Activated CD4-positive, alpha-beta T cell treated with anti-CD3 and anti-CD28 coated beads, Interleukin-2, amount 10 ng/mL, durations not matched to agents 7 days and 5 days (primary cell): Measurements from ENCODE around the gene CNTNAP2. TPM values are rescaled to one million over a fixed set of nuclear protein-coding genes. Genes with fewer than 3 reads are reported as not detected.

Experiments used
- CTCF ChIA-PET: fragments of 350-600 bp; sonication (Branson Sonifier 250); formaldehyde crosslinking; loops from one replicate; lab custom pipeline; 2021; ENCODE audit warnings: antibody characterized with exemption; lab: Charles Lee
- POLR2A ChIA-PET: fragments of 350-600 bp; sonication (Branson Sonifier 250); formaldehyde crosslinking; loops from one replicate; lab custom pipeline; 2021; ENCODE audit warnings: antibody characterized with exemption; lab: Charles Lee
- DNase-seq: peaks from one replicate; pipeline ENCODE4 v3.0.0-alpha.2; 2020
- H3K27ac Mint-ChIP-seq: one replicate; pipeline ENCODE4 v1.8.0; 2021; ENCODE audit warnings: mild to moderate bottlenecking, moderate library complexity, mixed read lengths
- H3K27me3 Mint-ChIP-seq: one replicate; pipeline ENCODE4 v1.8.0; 2021; ENCODE audit warnings: mixed read lengths
- H3K36me3 Mint-ChIP-seq: one replicate; pipeline ENCODE4 v1.8.0; 2021; ENCODE audit warnings: low read depth, mixed read lengths
- H3K4me1 Mint-ChIP-seq: one replicate; pipeline ENCODE4 v1.8.0; 2021; ENCODE audit warnings: mixed read lengths
- H3K4me3 Mint-ChIP-seq: one replicate; pipeline ENCODE4 v1.8.0; 2021; ENCODE audit warnings: mild to moderate bottlenecking, moderate library complexity, mixed read lengths
- H3K9me3 Mint-ChIP-seq: one replicate; pipeline ENCODE4 v1.8.0; 2021; ENCODE audit warnings: mixed read lengths
- total RNA-seq, 2 experiments: library from RNA; stranded (reverse); gene quantifications; one replicate each; pipeline ENCODE4 v1.2.3, GENCODE V29; 2021

Gene CNTNAP2
- total RNA-seq, 2 experiments from 2014 or later: not detected

DNA sequence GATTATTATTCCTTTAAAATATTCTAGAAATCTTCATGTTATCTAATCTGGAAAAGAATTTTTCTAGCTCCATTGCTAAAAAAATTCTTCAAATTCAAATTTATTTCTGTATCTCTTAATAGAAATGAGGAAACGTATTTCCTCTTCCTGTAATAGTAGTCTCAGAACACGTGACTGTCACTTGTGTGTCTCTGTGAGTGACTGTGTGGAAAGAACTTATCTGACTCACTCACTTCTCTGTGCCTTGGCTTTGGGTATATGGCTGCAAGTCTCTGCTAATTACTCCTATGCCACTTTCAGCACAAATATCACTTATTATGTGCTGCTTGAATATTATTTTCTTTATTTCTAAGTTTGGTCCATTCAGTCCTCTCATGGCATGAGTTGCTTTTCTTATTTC is 132.7 kb downstream of the CNTNAP2 start:
- POLR2A ChIA-PET: no interaction called here
- H3K4me3 Mint-ChIP-seq: no peak overlapping the region
- CTCF ChIA-PET: no interaction called here
- no peaks in the 10 kb centered on the region for H3K4me1 Mint-ChIP-seq
- H3K27ac Mint-ChIP-seq: no peak overlapping the region
- no peaks in the 10 kb centered on the region for H3K27me3 Mint-ChIP-seq
- DNase-seq: no peak
- H3K36me3 Mint-ChIP-seq: no peaks in the 10 kb centered on the region
- H3K9me3 Mint-ChIP-seq: peaks cover 3% of the 10 kb centered on the region

DNA sequence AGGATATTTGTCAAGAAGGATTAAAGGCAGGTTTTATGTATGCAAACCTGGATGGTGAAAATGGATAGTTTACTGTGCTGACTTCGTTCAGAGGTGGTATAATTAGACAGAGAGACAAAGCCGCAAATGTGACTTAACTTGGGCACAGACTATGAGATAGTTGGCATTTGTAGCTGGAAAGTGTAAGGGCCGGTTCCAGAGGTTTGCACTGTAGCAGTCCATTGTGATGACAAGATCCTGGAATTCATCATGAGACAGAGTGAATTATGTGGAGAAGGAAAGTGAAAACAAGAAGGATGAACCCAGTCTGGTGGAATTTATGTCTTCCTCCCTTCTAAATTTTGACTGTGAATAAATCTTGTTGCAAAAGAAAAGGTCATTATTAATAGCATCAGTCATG is 139.0 kb downstream of the CNTNAP2 start:
- Mint-ChIP-seq H3K27me3 (no peaks in the 10 kb centered on the region), H3K4me1 (no peaks in the 10 kb centered on the region), H3K27ac (no peak overlapping the region), H3K9me3 (no peaks in the 10 kb centered on the region), H3K4me3 (no peak overlapping the region), H3K36me3 (no peaks in the 10 kb centered on the region)
- no peak for DNase-seq
- CTCF ChIA-PET: no interaction called here
- POLR2A ChIA-PET: no interaction called here

DNA sequence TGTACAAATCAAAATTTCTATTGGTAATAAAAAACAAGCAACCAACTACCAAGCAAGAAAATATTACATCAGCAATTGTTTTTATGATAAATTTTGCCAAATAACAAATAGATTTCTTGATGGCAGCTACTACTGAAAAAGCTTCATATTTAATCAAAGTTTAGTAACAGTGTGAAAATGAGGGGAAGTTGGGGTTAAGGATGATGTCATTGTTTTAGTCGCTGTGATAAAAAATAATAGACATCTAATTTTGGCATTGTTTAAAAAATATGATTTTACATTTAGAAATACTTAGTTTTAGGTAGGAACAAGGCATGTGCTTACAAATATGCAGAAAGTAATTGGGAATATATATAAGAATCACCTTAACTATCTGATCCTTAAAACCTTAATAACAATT is 145.9 kb downstream of the CNTNAP2 start:
- Mint-ChIP-seq H3K36me3 (no peaks in the 10 kb centered on the region), H3K27ac (no peak overlapping the region), H3K4me1 (no peaks in the 10 kb centered on the region), H3K9me3 (no peaks in the 10 kb centered on the region), H3K4me3 (no peak overlapping the region), H3K27me3 (no peaks in the 10 kb centered on the region)
- no peak for DNase-seq
- ChIA-PET POLR2A (no interaction called here), CTCF (no interaction called here)

DNA sequence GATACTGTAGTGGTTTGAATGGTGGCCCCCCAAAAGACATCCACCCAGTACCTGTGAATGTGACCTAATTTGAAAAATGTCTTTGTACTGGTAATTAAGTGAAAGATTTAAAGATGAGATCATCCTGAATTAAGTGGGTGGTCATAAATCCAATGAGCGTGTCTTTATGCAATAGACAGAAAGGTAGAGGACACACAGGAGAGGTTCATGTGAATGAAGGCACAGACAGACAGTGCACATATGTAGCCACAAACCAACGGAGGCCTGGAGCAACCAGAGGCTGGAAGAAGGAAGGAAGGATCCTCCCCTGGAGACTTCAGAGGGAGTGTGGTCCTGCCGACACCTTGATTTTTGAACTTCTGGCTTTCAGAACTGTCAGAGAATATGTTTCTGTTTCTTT is 160.3 kb downstream of the CNTNAP2 start:
- H3K27me3 Mint-ChIP-seq: no peaks in the 10 kb centered on the region
- H3K9me3 Mint-ChIP-seq: no peaks in the 10 kb centered on the region
- H3K27ac Mint-ChIP-seq: no peak overlapping the region
- no peak for DNase-seq
- H3K4me3 Mint-ChIP-seq: no peak overlapping the region
- H3K4me1 Mint-ChIP-seq: no peaks in the 10 kb centered on the region
- no peaks in the 10 kb centered on the region for H3K36me3 Mint-ChIP-seq
- POLR2A ChIA-PET: no interaction called here
- CTCF ChIA-PET: no interaction called here

DNA sequence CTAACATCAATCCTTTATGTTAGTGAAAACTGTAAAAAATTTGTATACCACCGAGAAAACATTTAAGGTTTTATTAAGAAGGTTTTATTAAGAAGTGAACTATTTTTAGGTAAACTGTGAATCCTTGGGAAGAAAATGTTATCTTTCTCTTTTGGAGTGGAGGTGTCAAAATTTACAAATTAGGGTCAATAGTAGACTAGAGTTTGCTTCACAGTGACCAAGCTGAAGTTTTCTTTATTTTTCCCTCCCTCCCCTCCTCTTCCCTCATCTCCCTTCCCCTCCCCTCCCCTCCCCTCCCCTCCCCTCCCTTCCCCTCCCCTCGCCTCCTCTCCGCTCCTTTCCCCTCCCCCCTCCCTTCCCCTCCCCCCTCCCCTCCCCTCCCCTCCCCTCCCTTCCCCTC is 168.8 kb downstream of the CNTNAP2 start:
- peaks cover 2% of the 10 kb centered on the region for H3K9me3 Mint-ChIP-seq
- ChIA-PET POLR2A (no interaction called here), CTCF (no interaction called here)
- no peak for DNase-seq
- no peaks in the 10 kb centered on the region for H3K36me3 Mint-ChIP-seq
- H3K27me3 Mint-ChIP-seq: no peaks in the 10 kb centered on the region
- no peak overlapping the region for H3K27ac Mint-ChIP-seq
- H3K4me3 Mint-ChIP-seq: no peak overlapping the region
- H3K4me1 Mint-ChIP-seq: no peaks in the 10 kb centered on the region

DNA sequence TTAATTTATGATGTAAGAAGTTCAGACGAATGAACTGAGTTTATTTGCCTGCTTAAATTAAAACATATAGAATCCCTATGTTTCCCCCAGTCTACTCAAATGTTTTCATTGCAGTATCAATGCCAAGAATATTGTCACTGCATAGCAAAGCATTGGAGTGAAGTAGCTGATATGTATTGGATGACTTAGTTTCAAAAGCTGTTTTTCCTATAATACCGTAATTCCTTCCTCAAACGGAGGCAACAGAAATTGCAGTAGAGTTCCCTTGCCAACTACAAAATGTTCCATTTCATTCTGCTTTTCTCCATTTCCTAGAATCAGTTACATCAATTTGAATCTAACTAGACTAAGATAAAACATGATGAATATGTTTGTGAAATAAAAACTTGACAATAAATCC is 174.1 kb downstream of the CNTNAP2 start:
- ChIA-PET CTCF (interaction anchor here (0.5 kb wide), 1 partner anchor 489 kb away, joined by 3 read pairs; no protein-coding TSS in a partner anchor), POLR2A (no interaction called here)
- no peaks in the 10 kb centered on the region for H3K27me3 Mint-ChIP-seq
- no peak overlapping the region for H3K27ac Mint-ChIP-seq
- no peak for DNase-seq
- peaks cover 2% of the 10 kb centered on the region for H3K9me3 Mint-ChIP-seq
- no peak overlapping the region for H3K4me3 Mint-ChIP-seq
- no peaks in the 10 kb centered on the region for H3K4me1 Mint-ChIP-seq
- no peaks in the 10 kb centered on the region for H3K36me3 Mint-ChIP-seq

DNA sequence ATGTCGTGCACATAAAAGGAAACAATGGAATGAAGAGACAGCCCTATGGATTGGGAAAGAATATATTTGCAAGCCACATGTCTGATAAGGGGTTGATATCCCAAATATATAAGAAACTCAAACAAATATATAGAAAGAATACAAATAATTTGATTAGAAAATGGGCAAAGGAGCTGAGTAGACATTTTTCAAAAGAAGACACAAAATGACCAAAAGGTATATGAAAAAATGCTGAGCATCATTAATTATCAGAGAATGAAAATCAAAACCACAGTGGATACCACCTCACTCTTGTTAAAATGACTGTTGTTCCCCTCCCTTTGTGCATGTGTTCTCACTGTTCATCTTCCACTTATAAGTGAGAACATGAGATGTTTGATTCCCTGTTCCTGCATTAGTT is 175.3 kb downstream of the CNTNAP2 start:
- no peaks in the 10 kb centered on the region for H3K36me3 Mint-ChIP-seq
- H3K9me3 Mint-ChIP-seq: no peaks in the 10 kb centered on the region
- H3K27ac Mint-ChIP-seq: no peak overlapping the region
- no peak overlapping the region for H3K4me3 Mint-ChIP-seq
- no peaks in the 10 kb centered on the region for H3K4me1 Mint-ChIP-seq
- H3K27me3 Mint-ChIP-seq: no peaks in the 10 kb centered on the region
- ChIA-PET CTCF (no interaction called here), POLR2A (no interaction called here)
- no peak for DNase-seq

DNA sequence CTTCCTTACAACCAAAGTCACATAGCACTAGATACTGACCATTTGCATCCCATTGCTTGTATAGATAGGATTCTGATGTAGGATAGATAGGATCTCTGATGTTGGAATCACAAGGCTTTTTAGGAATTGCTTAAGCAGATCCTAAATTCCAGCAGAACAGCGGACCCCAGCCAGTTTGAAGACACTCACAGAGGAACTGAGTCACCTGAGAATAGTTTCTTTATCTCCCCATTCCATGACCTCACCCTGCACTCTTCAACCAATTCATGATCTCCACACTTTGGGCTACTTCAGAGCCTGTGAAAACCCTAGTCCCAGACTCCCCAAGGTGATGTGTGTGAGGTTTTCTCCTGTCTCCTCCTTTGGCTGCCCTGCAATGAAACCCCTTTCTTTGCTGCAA is 179.4 kb downstream of the CNTNAP2 start:
- Mint-ChIP-seq H3K9me3 (no peaks in the 10 kb centered on the region), H3K4me3 (no peak overlapping the region), H3K27me3 (no peaks in the 10 kb centered on the region), H3K4me1 (no peaks in the 10 kb centered on the region), H3K36me3 (no peaks in the 10 kb centered on the region), H3K27ac (no peak overlapping the region)
- CTCF ChIA-PET: no interaction called here
- no peak for DNase-seq
- POLR2A ChIA-PET: no interaction called here

DNA sequence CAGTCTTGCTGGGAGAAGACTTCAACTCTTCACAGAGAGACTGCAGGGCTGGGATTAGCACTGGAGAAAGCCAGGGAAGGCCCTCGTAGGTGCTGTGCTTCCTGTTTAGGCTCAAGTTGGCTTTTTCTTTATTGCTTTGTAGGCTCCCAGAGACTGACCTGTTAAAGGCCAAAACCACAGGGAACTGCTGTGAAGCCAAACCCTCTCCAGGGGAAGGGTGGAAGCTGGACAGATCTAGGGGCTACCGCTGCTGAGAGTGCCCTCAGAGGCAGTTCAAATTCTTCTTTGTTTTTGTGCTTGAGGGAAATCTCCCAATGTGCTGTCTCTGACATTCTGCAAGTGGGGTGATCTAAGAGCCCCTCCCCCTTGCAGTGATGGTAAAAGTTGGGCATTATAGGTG is 198.4 kb downstream of the CNTNAP2 start:
- Mint-ChIP-seq H3K27me3 (no peaks in the 10 kb centered on the region), H3K4me1 (no peaks in the 10 kb centered on the region), H3K36me3 (no peaks in the 10 kb centered on the region), H3K4me3 (no peak overlapping the region), H3K9me3 (peaks cover 6% of the 10 kb centered on the region), H3K27ac (no peak overlapping the region)
- DNase-seq: no peak
- CTCF ChIA-PET: no interaction called here
- POLR2A ChIA-PET: no interaction called here

DNA sequence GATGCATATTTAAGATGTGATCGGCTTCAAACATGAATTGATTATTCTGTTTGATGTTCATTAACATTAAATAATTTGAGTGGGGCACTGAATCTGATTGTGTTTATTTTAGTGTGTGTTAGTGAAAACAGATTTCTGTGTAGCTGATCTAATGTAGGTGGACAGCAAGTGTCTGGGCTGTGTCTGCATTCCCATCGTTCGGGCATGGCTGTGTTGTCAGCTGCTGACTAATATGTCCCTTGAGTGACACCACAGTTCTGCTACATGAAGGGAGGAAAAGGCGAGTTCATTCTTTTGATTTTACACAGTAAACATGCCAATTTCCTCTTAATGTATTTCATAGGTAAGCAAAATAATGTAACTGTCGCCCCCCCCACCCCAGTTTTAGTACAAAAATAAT is 203.0 kb downstream of the CNTNAP2 start:
- Mint-ChIP-seq H3K27me3 (no peaks in the 10 kb centered on the region), H3K27ac (no peak overlapping the region), H3K36me3 (no peaks in the 10 kb centered on the region), H3K4me1 (no peaks in the 10 kb centered on the region), H3K9me3 (no peaks in the 10 kb centered on the region), H3K4me3 (no peak overlapping the region)
- ChIA-PET POLR2A (no interaction called here), CTCF (no interaction called here)
- DNase-seq: no peak

DNA sequence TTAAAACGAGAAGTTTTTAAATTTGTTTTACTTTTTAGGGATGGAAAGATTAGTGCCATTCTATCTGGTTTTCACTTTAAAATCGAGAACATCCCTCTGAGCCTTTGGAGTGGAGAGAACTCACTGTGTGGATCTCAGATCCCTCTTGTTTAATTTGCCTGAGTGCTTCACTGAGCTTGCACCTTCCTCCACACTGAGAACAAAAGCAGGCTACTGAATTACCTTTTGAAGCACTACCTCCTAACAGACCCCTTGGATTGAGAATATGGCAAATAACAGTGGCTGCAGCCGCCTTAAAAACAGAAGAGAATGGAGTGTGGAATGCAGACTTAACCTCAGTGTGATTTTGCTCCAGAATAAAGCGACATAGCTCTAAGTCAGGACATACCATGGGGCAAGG is 204.7 kb downstream of the CNTNAP2 start:
- H3K27ac Mint-ChIP-seq: no peak overlapping the region
- no peaks in the 10 kb centered on the region for H3K27me3 Mint-ChIP-seq
- DNase-seq: no peak
- CTCF ChIA-PET: no interaction called here
- no peak overlapping the region for H3K4me3 Mint-ChIP-seq
- H3K36me3 Mint-ChIP-seq: no peaks in the 10 kb centered on the region
- no peaks in the 10 kb centered on the region for H3K9me3 Mint-ChIP-seq
- POLR2A ChIA-PET: no interaction called here
- no peaks in the 10 kb centered on the region for H3K4me1 Mint-ChIP-seq

DNA sequence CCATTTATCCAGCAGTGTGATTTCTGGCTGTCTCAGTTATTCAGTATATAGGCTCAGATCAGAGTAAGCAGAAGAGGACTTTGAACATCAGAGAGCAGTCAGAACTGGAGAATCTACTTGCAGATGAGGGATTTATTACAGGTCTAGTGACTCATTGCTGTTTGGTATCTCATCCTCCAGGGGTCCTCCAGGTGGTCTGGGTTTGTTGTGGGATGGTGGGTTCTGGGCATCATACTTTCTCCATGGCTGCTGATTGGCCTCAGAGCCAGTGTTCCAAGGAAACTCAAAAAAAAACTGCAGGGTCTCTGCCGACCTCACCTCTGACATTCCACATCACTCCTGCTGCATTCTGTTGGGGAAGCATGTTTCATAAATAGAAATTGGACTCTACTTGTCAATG is 214.8 kb downstream of the CNTNAP2 start:
- H3K36me3 Mint-ChIP-seq: no peaks in the 10 kb centered on the region
- no peak overlapping the region for H3K27ac Mint-ChIP-seq
- POLR2A ChIA-PET: no interaction called here
- DNase-seq: no peak
- CTCF ChIA-PET: no interaction called here
- no peak overlapping the region for H3K4me3 Mint-ChIP-seq
- H3K9me3 Mint-ChIP-seq: peaks cover 3% of the 10 kb centered on the region
- no peaks in the 10 kb centered on the region for H3K4me1 Mint-ChIP-seq
- no peaks in the 10 kb centered on the region for H3K27me3 Mint-ChIP-seq

DNA sequence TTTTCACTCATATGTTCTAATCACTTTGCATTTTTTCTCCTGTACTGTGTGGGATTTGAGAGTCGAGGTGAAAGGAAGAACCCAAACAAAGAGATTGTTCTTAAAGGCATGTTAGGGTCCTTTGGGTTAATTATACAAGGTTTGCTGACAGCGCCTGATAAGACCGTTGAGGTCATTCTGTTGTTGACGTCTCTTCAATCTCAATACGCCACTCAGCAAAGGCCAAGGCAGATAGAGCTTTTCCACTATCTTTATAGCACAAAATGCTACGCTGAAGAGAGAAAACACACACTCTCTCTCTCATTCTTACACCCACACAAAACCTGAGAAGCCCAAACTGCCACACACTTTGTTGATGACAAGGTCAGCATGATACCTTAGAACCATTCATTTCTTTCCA is 228.7 kb downstream of the CNTNAP2 start:
- Mint-ChIP-seq H3K27ac (no peak overlapping the region), H3K27me3 (no peaks in the 10 kb centered on the region), H3K4me1 (no peaks in the 10 kb centered on the region), H3K9me3 (no peaks in the 10 kb centered on the region), H3K4me3 (no peak overlapping the region), H3K36me3 (no peaks in the 10 kb centered on the region)
- ChIA-PET CTCF (no interaction called here), POLR2A (no interaction called here)
- DNase-seq: no peak

DNA sequence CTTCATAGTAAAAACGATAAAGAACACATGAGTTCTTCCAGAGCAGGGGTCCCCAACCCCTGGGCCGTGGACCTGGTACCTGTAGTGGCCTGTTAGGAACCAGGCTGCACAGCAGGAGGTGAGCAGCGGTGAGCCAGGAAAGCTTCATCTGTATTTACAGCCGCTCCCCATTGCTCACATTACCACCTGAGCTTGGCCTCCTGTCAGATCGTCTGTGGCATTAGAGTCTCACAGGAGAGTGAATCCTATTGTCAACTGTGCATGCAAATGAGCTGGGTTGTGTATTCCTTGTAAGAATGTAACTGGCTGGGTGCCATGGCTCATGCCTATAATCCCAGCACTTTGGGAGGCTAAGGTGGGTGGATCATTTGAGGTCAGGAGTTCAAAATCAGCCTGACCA is 229.5 kb downstream of the CNTNAP2 start:
- CTCF ChIA-PET: no interaction called here
- no peak overlapping the region for H3K27ac Mint-ChIP-seq
- DNase-seq: no peak
- H3K27me3 Mint-ChIP-seq: no peaks in the 10 kb centered on the region
- no peaks in the 10 kb centered on the region for H3K4me1 Mint-ChIP-seq
- no peaks in the 10 kb centered on the region for H3K36me3 Mint-ChIP-seq
- no peak overlapping the region for H3K4me3 Mint-ChIP-seq
- POLR2A ChIA-PET: no interaction called here
- H3K9me3 Mint-ChIP-seq: no peaks in the 10 kb centered on the region
